Activated T-helper 1 cell treated with Interleukin-2 at 50 U/mL for 16 hours (primary cell): ENCODE results near the gene GCK.

Source experiments
- DNase-seq: peaks from one replicate; pipeline ENCODE4 v3.0.0-alpha.2; 2020; ENCODE audit warnings: low read depth

Gene GCK

DNA sequence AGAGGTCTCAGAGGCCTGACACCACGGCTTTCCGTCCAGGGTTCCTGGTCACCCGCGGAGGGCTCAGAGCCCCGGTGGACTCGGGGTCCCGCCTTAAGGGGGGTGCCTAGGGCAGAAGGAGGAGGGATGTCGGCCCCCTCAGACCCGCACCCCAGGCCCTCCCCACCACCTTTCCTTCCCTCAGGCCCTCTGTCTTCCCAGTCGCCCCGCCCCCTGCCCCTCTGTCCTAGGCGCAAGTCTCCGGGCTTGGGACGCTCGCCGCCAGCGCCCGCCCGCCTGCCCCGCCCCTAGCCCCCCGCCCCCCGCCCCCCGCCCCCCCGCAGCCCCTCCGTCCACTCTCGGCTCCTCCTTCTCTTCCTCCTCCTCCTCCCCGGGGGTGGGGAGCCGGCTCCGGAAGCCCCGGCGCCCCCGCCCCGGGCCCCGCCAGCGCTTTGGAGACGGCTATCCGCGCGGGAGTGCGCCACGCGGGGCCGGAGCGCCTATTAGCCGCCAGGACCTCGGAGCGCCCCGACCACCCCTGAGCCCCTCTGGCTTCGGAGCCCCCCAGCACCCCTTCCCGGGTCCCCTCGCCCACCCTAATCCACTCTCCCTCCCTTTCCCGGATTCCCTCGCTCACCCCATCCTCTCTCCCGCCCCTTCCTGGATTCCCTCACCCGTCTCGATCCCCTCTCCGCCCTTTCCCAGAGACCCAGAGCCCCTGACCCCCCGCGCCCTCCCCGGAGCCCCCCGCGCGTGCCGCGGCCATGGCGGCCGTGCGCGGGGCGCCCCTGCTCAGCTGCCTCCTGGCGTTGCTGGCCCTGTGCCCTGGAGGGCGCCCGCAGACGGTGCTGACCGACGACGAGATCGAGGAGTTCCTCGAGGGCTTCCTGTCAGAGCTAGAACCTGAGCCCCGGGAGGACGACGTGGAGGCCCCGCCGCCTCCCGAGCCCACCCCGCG, 85.0 kb downstream of the GCK start, which contains the start of gene AEBP1:
TSS of gene AEBP1 (plus strand) at position 423 of the 937 bp plus-strand sequence. CDS start at position 744, 321 bp downstream.
- DNase-seq, result no peak

DNA sequence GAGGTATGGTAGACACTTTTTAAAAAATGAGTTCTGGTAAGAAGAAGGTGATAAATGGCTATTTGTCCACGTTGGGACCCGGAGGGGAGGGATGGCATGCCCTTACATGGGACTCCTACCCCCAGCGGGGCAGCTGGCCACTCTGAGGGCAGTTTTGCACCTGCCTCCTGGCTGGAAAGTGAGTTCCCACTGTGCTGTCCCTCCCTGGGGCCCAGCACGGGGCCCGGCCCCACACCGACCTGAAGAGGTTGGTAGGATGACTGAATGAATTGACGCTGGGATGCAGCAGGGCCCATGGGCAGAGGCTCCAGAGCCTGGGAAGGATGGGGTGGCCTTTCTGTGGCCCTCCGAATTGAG, 85.7 kb downstream of the GCK start:
- DNase-seq, result no peak

DNA sequence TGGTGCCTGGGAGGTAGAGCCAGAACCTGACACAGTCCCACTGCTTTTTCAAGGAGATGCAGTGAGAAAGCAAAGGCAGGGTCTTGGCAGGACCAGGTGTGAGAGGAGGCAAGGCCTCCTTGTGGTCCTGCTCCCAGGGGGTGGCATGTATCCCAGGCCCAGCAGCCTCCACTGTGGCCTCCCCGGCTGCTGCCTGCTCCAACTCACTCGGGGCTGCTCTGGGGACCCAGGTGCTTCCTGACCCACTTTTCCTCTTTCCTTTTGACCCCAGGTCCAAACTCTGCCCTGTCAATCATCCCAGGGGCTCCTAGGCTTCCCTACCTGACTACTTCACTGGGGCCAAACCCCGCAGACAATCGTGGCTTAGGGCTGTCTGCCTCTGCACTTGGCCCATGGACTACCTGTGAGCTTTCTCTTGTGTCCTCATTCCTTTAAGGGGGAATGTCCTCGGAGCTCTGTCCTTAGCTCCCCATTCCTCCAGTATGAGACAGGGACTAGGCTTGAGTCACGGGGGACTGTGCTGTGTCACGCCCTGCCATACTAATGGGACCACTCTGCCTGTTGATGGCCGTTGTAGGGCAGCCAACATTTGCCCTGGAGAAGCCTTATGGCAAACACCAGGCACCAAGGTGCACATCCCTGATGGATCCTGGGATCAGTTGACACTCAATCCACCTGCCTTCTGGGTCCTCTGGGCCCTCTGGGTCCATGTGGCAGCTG, 86.2 kb downstream of the GCK start:
- DNase-seq, result no peak

DNA sequence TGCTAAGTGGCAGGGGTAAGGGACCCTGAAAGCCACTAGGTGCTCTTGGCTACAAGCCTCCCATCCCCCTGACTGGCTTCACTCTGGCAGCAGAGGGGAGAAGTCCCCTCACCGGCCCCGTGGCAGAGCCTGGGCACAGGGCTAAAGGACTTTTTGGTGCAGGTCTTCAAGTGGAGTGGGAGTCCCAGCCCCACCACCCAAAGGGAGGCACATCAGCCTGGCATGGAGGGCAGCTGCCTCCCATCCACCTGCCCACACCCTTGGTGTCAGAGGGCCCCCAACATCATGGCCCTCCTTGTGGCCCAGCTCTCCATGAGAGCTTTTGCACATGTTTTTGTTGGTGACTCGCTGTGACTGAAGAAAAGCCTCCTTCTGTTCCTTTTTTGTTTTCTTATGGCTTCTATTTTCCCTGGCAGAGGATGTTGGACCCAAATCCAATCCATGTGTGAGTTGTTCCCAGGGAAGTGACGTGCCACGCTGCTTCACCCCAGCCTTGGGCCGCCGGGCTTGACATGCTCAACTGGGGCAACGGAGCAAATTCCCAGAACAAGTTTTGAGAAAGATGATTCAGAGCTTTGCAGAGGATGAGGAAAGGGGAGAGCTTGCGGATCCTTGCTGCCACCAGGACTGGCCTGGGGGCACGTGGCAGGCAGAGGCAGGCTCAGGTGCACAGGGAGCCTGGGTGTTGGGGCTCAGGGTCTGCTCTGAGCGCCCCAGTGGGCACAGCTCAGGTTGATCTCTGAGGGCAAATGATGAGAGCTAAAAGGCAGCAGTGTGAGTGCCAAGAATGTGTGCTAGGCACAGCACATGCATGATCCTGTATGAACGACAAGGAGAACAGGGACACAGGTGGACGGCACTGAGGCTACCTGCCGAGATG, 87.0 kb downstream of the GCK start:
- no peak for DNase-seq

DNA sequence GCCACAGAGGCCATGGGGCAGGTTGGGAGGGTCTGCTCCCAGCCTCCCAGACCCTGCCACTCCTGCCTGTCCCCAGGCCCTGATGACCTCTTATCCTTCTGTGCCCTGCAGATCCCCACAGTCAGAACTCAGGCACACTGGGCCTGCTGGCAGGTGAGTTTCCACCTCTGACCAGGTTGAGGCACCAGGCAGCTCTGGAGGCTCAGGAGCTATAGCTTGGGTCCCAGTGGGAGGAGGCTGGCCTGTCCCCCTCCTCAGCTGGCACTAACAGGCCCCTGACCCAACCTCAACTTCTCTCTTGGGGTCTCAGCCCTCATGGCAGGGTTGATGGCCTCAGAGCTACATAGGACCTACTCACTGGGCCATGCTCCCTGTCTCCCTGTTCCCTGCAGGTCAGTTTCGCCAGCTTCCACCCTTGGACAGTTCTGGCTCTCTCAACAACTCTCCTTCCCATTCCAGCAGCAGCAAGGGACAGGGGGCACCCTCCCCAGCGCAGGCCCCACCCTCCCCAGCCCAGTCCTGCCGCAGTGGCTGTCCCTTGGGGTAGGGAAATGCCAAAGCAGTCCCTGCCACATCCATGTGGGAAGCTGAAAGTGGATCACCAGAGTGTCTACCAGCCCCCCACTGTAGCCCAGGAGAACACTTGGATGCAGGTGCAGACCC, 87.8 kb downstream of the GCK start:
- no peak for DNase-seq

DNA sequence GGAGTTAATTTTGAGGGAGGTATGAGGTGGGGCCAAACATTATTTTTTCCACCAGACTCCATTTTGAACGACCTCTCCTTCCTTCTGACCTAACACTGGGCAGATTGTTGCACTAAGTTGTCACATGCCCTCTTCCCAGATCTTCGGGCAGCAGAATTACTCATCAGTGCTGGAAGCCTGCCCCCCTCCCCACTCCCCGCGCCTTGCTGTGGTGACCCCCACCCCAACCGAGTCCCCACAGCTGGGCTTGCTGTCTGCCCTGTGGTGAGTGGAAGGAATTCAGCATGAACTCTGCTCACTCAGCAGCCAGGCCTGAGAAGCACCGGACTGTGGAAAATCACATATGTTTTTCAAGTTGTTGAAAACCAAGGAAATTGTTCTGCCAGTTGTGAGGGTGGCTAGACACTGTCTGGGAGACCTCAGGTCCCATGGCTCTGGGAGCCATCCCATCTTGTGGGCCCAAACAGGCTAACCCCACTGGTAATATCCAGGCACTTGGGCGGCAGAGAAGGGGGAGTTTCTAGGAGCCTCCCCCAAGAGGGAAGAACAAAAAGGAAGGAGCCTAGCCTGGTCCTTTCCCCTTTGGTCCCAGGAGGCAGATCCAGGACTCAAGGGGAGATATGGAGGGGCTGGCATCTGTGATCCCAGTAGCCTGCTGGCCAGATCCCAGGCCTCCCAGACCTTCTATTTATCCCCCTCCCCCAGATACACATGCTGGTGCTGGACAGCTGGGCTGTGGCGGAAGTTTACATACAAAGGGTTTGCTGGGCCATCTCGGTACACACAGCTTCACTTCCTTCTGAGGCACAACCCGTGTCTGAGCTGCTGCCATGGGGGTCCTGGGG, 88.6 kb downstream of the GCK start:
- no peak for DNase-seq

DNA sequence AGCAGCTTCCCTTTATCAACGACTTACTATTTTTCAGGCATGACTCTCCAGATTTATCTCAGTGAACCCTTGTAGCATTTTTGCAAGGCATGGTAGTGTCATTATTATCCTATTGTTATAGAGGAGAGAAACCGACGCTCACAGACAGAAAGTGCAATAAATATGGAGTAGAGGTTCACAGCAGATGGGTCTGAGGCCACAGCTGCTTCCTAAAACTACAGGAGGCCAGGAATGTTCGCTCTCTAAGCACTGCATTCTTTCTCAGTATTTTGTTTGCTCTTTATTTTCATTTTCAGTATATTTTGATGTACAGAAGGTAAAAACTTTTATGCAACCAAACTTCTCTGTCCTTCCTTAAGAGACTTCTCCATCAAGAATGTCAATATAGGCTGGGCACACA, 89.6 kb downstream of the GCK start:
- DNase-seq, result no peak

DNA sequence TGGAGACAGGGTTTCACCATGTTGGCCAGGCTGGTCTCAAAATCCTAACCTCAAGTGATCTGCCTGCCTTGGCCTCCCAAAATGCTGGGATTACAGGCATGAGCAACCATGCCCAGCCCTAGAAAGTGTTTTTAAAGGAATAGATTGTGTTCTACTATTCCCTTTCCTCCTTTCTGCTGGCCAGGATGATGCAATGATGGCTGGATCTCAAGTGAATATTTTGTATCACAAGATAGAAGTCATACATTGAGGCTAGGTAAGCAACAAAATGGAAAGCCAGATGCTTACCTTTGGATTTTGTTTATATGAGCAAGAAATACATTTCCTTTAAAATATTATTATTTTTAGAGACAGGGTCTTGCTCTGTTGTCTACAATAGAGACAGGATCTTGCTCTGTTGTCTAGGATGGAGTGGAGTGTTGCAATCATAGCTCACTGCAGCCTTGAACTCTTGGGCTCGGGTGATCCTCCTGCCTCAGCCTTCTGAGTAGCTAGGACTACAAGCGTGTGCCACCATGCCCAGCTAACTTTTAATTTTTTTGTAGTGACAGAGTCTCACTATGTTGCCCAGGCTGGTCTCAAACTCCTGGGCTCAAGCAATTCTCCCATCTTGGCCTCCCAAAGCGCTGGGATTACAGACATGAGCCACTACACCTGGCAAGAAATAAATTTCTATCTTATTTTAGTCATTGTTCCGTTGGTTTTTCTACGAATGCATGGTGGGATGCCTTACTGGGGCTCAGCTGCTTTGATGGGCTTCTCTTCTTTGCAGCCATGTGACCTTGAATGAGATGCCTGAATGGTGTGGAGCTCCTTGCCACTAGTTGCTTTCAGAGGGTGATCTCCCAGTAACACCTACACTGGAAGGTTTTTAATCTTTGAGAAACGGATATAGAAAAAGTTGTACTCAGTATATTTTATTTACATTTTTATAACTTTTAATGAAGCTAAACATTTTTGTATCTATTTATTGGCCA, 90.9 kb downstream of the GCK start:
- no peak for DNase-seq

DNA sequence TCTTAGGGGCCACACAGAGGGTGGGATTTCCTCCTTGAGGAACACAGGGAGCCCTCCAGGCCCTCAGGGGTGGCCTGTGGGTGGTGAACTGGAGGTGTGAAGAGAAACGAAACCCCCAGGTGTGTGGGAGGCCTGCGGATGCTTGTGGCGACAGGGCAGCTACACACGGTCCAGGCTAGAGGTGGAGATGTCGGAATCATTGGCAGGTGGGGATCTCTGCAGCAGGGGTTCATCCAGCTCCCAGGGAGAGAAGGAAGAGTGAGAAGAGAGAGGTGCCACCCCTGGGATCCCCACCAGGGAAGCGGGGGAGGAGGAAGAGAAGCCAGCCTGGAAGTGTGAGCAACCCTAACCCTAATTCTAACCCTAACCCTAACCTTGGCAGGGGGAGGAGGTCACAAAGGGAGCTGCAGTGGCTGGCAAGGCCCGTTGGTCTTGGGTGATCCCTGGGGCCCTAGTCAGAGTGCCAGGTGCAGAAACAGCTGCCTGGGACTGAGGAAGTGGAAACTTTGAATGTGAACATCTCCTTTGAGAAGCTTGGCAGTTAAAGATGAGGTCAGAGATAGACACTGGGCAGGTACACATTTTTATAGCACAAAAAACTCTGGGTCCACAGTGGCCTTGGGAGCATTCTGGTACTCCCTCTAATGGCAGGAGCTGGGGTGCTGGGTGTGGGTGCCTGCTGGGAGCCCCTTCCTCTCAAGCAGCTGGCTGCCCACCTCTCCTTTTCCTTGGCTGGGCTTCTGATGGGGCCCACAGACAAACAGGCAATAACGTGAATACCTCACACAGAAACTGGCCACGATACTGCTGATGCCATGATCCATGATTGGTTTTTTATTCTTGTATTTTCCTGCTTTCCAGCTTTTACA, 91.9 kb downstream of the GCK start:
- DNase-seq, result no peak

DNA sequence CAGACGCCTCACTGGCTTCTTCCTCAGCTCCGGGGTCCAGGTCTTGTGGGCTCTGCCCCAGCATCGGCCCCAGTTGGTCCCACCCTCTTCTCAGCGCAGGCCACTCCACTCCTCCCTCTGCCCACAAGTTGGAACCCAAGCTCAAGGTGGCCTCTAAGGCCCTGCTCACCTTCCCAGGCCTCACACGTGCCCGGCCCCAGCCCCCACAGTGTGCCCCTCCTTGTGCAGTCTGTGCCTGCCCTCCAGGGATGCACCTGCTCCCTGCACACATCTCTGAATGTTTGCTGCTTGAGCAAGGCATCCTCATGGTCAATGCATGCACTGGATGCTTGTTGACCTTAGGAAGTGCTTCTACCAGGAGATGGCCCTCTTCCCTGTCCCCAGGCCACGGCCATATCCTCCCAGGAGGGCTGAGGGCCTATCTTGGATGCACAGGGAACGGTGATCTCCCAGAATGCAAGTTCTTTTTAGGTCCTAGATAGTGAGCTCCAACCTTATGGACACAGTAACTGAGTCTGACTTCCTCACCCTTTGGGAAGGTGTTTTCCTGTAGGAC, 92.8 kb downstream of the GCK start:
- no peak for DNase-seq

DNA sequence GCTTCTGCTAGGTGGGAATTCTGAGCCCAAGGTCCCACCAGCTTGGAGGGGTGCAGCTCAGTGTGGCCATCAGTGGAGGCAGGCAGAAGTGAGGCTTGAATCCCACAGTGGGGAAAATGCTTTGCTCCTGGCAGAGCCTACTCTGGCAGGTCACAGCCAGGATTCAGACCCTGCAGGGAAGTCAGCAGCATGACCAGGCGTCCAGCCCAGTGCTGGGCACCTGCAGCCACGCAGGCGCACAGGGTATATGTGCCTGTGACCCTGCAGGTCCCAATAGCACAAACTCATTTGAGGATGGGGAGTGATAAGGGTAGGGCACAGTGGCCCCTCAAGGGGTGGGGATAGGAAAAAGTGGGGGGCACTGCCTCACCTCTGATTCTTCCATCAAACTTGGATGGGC, 93.5 kb downstream of the GCK start:
- no peak for DNase-seq

DNA sequence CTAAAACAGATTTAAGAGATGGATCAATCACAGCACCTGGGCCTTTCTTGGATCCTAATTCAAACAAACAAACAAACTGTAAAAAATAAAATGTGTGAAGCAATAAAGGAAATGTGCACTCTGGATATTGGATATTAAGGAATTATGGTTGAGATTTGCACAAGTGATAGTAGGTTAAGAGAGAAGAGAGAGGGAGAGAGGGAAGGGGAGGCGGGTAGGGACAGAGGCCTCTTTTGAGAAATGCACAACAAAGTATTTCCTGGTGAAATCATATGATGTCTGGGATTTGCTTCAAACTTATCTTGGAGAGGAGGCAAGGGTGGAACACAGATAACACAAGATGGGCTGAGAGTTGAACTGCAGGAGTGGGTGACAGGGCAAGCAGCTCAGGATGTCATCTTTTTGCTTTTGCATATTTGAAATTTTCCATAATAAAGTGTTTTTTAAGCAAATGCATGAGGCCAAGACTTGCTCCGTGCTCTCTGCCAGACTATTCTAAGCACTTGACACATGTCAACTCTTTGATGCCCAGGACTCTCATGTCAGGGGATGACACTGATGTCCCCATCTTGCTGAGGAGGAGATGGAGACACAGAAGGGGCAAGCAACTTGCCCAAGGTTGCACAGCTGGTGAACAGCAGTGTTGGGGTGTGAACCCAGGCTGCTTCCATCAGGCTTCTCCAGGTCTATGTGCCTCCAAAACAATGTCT, 94.2 kb downstream of the GCK start:
- no peak for DNase-seq

DNA sequence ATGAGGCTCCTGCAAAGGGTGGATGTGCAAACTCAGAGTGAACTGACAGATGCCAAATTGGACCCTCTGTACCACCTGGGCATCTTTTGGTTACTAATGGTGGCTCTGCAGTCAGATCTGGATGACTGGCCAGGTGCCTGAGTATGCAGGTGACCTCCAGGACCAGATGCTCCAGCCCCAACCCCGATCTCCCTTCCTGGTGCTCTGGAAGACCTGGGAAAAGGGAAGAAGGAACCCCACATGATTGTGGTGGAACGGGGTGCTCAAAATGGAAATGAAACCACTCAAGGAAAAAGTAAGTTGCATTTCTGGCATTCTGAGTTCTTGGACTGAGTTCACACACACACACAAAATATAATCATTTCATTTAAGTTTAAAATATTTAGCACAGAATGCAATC, 94.9 kb downstream of the GCK start:
- no peak for DNase-seq
